ENCODE results near the gene SV2A. TPM values are rescaled to one million over a fixed set of nuclear protein-coding genes. Genes with fewer than 3 reads are reported as not detected.
"Not testable (repeated sequence)": the region's sequence is repeated elsewhere in the genome, so short reads cannot be mapped to it uniquely, and the experiment has no call there.

Gene SV2A
- total RNA-seq, 1 experiment from 2014 or later: 2.9 TPM

DNA sequence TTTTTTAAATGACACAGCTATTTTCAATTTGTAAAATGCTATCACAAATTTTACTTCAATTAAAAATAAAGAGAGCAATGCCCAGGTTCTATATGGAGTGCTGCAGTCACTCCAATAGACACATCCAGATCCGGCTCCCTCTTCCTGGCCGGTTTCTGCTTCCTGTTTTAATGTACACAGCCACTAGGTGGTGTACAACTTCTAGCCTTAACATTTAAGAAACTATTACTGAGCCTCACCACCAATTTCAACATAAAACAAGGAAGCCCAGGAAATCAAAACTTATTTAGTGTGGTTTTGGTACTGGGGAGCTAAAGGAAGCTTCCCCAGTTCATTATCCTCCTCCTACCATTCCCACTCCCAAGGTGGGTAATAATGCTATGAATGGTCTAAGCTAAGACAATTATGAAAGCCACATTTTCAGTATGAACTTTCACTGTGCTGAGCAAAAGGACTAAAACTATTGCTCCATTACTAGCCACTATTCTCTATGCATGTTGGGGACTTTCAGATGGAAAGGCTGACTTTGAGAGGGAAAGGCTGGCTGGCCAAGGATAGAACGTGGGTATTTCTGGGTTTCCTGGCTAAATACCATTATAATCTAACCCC, 44.5 kb upstream of the SV2A start:
- H3K27me3 ChIP-seq (ENCODE audit: control insufficient read depth, insufficient read depth, low read length): no peaks in the 10 kb centered on the region
- ChIA-PET CTCF (interaction anchor here (0.5 to 1.5 kb wide), 3 partner anchors 12 to 225 kb away, joined by 4 to 5 read pairs (median 5); no protein-coding TSS in a partner anchor), POLR2A (no interaction called here)
- H3K4me3 ChIP-seq (ENCODE audit: low read depth in 2 of 2, low read length in 2 of 2): no peak overlapping the region
- H3K4me1 ChIP-seq (ENCODE audit: control insufficient read depth, insufficient read depth, low read length): no peaks in the 10 kb centered on the region
- peaks cover 7% of the 10 kb centered on the region for H3K36me3 ChIP-seq (ENCODE audit: control insufficient read depth, insufficient read depth, low read length)
- TF ChIP-seq, protein P1, sequence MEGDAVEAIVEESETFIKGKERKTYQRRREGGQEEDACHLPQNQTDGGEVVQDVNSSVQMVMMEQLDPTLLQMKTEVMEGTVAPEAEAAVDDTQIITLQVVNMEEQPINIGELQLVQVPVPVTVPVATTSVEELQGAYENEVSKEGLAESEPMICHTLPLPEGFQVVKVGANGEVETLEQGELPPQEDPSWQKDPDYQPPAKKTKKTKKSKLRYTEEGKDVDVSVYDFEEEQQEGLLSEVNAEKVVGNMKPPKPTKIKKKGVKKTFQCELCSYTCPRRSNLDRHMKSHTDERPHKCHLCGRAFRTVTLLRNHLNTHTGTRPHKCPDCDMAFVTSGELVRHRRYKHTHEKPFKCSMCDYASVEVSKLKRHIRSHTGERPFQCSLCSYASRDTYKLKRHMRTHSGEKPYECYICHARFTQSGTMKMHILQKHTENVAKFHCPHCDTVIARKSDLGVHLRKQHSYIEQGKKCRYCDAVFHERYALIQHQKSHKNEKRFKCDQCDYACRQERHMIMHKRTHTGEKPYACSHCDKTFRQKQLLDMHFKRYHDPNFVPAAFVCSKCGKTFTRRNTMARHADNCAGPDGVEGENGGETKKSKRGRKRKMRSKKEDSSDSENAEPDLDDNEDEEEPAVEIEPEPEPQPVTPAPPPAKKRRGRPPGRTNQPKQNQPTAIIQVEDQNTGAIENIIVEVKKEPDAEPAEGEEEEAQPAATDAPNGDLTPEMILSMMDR (IDR thresholded peaks at IDR 0.05): peak; percentile 84
- TF ChIP-seq SIN3A (IDR thresholded peaks at IDR 0.05; ENCODE audit: borderline replicate concordance, insufficient read depth, low read depth, low read length): no peak
- intact Hi-C loops (cut with micrococcal nuclease; ENCODE audit: unreplicated experiment): loop anchor here (1.0 to 5.0 kb wide), 2 partner anchors 88 to 205 kb away; no protein-coding TSS in a partner anchor
- DNase-seq (ENCODE audit: low read depth, low spot score): peak; percentile 51
- in situ Hi-C loops (cut with HindIII; ENCODE audit: low pct_unique_long_range_greater_than_20kb, low sequenced_read_pairs): no loop called here
- no peaks in the 10 kb centered on the region for H3K9me3 ChIP-seq (ENCODE audit: control insufficient read depth, insufficient read depth, low read depth, low read length)
- BruUV-seq (replicated peaks): no TSS peak
- no peak overlapping the region for H3K27ac ChIP-seq (ENCODE audit: low read length)
- peak; percentile 96 for ATAC-seq

DNA sequence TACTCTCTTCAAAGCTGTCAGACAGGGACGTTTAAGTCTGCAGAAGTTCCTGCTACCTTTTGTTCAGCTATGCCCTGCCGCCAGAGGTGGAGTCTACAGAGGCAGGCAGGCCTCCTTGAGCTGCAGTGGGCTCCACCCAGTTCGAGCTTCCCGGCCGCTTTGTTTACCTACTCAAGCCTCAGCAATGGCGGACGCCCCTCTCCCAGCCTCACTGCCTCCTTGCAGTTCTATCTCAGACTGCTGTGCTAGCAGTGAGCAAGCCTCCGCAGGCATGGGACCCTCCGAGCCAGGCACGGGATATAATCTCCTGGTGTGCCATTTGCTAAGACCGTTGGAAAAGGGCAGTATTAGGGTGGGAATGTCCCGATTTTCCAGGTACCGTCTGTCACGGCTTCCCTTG, 39.9 kb upstream of the SV2A start:
- H3K9me3 ChIP-seq (ENCODE audit: control insufficient read depth, insufficient read depth, low read depth, low read length); H3K36me3 ChIP-seq (ENCODE audit: control insufficient read depth, insufficient read depth, low read length); H3K4me1 ChIP-seq (ENCODE audit: control insufficient read depth, insufficient read depth, low read length); H3K27me3 ChIP-seq (ENCODE audit: control insufficient read depth, insufficient read depth, low read length); in situ Hi-C loops (cut with HindIII; ENCODE audit: low pct_unique_long_range_greater_than_20kb, low sequenced_read_pairs); H3K27ac ChIP-seq (ENCODE audit: low read length); ATAC-seq; intact Hi-C loops (cut with micrococcal nuclease; ENCODE audit: unreplicated experiment); H3K4me3 ChIP-seq (ENCODE audit: low read depth in 2 of 2, low read length in 2 of 2); BruUV-seq (replicated peaks); POLR2A ChIA-PET; DNase-seq (ENCODE audit: low read depth, low spot score): not testable (repeated sequence)
- CTCF ChIA-PET: interaction anchor here (0.7 kb wide), 1 partner anchor 138 kb away, joined by 5 read pairs; no protein-coding TSS in a partner anchor

DNA sequence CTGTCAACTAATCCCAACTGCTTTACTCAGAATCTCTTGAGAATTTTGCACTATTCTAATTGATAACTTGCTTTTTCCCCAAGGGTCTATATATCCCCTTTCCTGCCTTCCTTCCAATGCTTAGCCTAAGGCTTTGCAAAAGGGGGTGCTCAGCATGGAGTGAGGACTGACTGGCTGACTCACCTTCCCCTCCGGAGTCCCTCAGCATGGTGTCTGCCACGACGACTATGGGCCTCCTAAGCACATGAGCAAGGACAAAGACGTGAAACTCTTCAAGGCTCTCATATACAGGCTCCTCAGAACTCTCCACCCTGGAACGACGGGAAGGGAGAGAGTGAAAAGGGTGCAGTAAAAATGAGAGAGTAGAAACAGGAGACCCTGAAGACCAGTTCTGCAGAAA, 32.3 kb upstream of the SV2A start:
- TF ChIP-seq TCF7L2 (IDR thresholded peaks at IDR 0.05; ENCODE audit: low read depth, low read length) (no peak), SIN3A (IDR thresholded peaks at IDR 0.05; ENCODE audit: borderline replicate concordance, insufficient read depth, low read depth, low read length) (no peak), POLR2AphosphoS5 (IDR thresholded peaks at IDR 0.05; ENCODE audit: low read depth, low read length) (no peak)
- TF ChIP-seq, protein P2, sequence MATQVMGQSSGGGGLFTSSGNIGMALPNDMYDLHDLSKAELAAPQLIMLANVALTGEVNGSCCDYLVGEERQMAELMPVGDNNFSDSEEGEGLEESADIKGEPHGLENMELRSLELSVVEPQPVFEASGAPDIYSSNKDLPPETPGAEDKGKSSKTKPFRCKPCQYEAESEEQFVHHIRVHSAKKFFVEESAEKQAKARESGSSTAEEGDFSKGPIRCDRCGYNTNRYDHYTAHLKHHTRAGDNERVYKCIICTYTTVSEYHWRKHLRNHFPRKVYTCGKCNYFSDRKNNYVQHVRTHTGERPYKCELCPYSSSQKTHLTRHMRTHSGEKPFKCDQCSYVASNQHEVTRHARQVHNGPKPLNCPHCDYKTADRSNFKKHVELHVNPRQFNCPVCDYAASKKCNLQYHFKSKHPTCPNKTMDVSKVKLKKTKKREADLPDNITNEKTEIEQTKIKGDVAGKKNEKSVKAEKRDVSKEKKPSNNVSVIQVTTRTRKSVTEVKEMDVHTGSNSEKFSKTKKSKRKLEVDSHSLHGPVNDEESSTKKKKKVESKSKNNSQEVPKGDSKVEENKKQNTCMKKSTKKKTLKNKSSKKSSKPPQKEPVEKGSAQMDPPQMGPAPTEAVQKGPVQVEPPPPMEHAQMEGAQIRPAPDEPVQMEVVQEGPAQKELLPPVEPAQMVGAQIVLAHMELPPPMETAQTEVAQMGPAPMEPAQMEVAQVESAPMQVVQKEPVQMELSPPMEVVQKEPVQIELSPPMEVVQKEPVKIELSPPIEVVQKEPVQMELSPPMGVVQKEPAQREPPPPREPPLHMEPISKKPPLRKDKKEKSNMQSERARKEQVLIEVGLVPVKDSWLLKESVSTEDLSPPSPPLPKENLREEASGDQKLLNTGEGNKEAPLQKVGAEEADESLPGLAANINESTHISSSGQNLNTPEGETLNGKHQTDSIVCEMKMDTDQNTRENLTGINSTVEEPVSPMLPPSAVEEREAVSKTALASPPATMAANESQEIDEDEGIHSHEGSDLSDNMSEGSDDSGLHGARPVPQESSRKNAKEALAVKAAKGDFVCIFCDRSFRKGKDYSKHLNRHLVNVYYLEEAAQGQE (IDR thresholded peaks at IDR 0.05; ENCODE audit: insufficient read depth in 1 of 2, low read depth in 2 of 2, low read length in 1 of 2): no peak
- TF ChIP-seq, protein P1 (IDR thresholded peaks at IDR 0.05): no peak
- POLR2A ChIA-PET: no interaction called here
- DNase-seq (ENCODE audit: low read depth, low spot score) (no peak), ATAC-seq (no peak)
- Histone ChIP-seq H3K4me3 (ENCODE audit: low read depth in 2 of 2, low read length in 2 of 2) (no peak overlapping the region), H3K36me3 (ENCODE audit: control insufficient read depth, insufficient read depth, low read length) (peaks cover 6% of the 10 kb centered on the region; the same call in 1 of the 2 replicates), H3K4me1 (ENCODE audit: control insufficient read depth, insufficient read depth, low read length) (no peaks in the 10 kb centered on the region), H3K27ac (ENCODE audit: low read length) (no peak overlapping the region), H3K27me3 (ENCODE audit: control insufficient read depth, insufficient read depth, low read length) (no peaks in the 10 kb centered on the region), H3K9me3 (ENCODE audit: control insufficient read depth, insufficient read depth, low read depth, low read length) (no peaks in the 10 kb centered on the region)
- BruUV-seq (replicated peaks): no TSS peak
- in situ Hi-C loops (cut with HindIII; ENCODE audit: low pct_unique_long_range_greater_than_20kb, low sequenced_read_pairs): no loop called here
- CTCF ChIA-PET: interaction anchor here (0.6 kb wide), 1 partner anchor 12 kb away, joined by 5 read pairs; no protein-coding TSS in a partner anchor
- intact Hi-C loops (cut with micrococcal nuclease; ENCODE audit: unreplicated experiment): no loop called here

Measured in Panc1 (cell line).